M059J (cell line): ENCODE results near the gene ATRNL1. TPM values are rescaled to one million over a fixed set of nuclear protein-coding genes. Genes with fewer than 3 reads are reported as not detected.
"Not testable (repeated sequence)": the region's sequence is repeated elsewhere in the genome, so short reads cannot be mapped to it uniquely, and the experiment has no call there.

Experiments
- DNase-seq: peaks from one replicate; pipeline ENCODE4 v3.0.0-alpha.2; 2012; ENCODE audit warnings: low read depth
- total RNA-seq: library from RNA; depleted of rRNA; stranded (reverse); fragments of >200 nt; shearing (Covaris generic); gene quantifications from 2 replicates; pipeline ENCODE4 v1.2.3, GENCODE V29; 2014

Gene ATRNL1
- total RNA-seq, 1 experiment from 2014 or later = 6.1 TPM

- DNase-seq = peak; percentile 66
Observed at GRCh38 chr10:115207276-115207675, 114.1 kb downstream of the ATRNL1 start.

- DNase-seq = peak; percentile 23
Observed at GRCh38 chr10:115209133-115209532, 116.0 kb downstream of the ATRNL1 start.

- no peak for DNase-seq
Observed at GRCh38 chr10:115214829-115215228, 121.7 kb downstream of the ATRNL1 start.

GRCh38 chr10:115219203-115219602 is 126.0 kb downstream of the ATRNL1 start:
- DNase-seq = no peak

GRCh38 chr10:115222039-115222438 is 128.9 kb downstream of the ATRNL1 start:
- DNase-seq = no peak

GRCh38 chr10:115239761-115240160 is 146.6 kb downstream of the ATRNL1 start:
- no peak for DNase-seq

- no peak for DNase-seq
Observed at GRCh38 chr10:115250784-115251183, 157.6 kb downstream of the ATRNL1 start.

- not testable (repeated sequence) for DNase-seq
Observed at GRCh38 chr10:115253765-115254164, 160.6 kb downstream of the ATRNL1 start.

GRCh38 chr10:115272482-115272881 is 179.3 kb downstream of the ATRNL1 start:
- no peak for DNase-seq

GRCh38 chr10:115278294-115278693 is 185.1 kb downstream of the ATRNL1 start:
- no peak for DNase-seq

- DNase-seq = no peak
Observed at GRCh38 chr10:115295213-115295805, 202.1 kb downstream of the ATRNL1 start.

GRCh38 chr10:115300080-115300479 is 206.9 kb downstream of the ATRNL1 start:
- DNase-seq = no peak

GRCh38 chr10:115319669-115320068 is 226.5 kb downstream of the ATRNL1 start:
- DNase-seq = not testable (repeated sequence)

- peak; percentile 4 for DNase-seq
Observed at GRCh38 chr10:115321360-115321759, 228.2 kb downstream of the ATRNL1 start.

- DNase-seq = no peak
Observed at GRCh38 chr10:115328331-115328730, 235.2 kb downstream of the ATRNL1 start.

- DNase-seq = peak; percentile 3
Observed at GRCh38 chr10:115335366-115335765, 242.2 kb downstream of the ATRNL1 start.

- DNase-seq = peak; percentile 65
Observed at GRCh38 chr10:115355162-115355760, 262.1 kb downstream of the ATRNL1 start.

GRCh38 chr10:115367920-115368319 is 274.8 kb downstream of the ATRNL1 start:
- DNase-seq = not testable (repeated sequence)

- DNase-seq = no peak
Observed at GRCh38 chr10:115379064-115379463, 285.9 kb downstream of the ATRNL1 start.

GRCh38 chr10:115384665-115385064 is 291.5 kb downstream of the ATRNL1 start:
- DNase-seq = no peak

- DNase-seq = no peak
Observed at GRCh38 chr10:115390607-115391006, 297.4 kb downstream of the ATRNL1 start.

- DNase-seq = no peak
Observed at GRCh38 chr10:115398026-115398425, 304.9 kb downstream of the ATRNL1 start.

- peak; percentile 53 for DNase-seq
Observed at GRCh38 chr10:115402699-115403098, 309.5 kb downstream of the ATRNL1 start.

- not testable (repeated sequence) for DNase-seq
Observed at GRCh38 chr10:115405838-115406237, 312.7 kb downstream of the ATRNL1 start.
